ENCODE results near the gene BRINP2.

The BRINP2 gene

GRCh38 chr1:177219554-177220458, 49.0 kb downstream of the BRINP2 start:
- no peak for ATAC-seq (ENCODE audit: low read depth)
- no peaks in the 10 kb centered on the region for H3K4me1 Mint-ChIP-seq
- peaks cover 12% of the 10 kb centered on the region for H3K9me3 Mint-ChIP-seq
- H3K36me3 Mint-ChIP-seq, result no peaks in the 10 kb centered on the region
- H3K4me3 Mint-ChIP-seq, result no peak overlapping the region
- no peak for DNase-seq (ENCODE audit: low spot score in 2 of 2)
- no peaks in the 10 kb centered on the region for H3K27me3 Mint-ChIP-seq
- no peak overlapping the region for H3K27ac Mint-ChIP-seq

DNA sequence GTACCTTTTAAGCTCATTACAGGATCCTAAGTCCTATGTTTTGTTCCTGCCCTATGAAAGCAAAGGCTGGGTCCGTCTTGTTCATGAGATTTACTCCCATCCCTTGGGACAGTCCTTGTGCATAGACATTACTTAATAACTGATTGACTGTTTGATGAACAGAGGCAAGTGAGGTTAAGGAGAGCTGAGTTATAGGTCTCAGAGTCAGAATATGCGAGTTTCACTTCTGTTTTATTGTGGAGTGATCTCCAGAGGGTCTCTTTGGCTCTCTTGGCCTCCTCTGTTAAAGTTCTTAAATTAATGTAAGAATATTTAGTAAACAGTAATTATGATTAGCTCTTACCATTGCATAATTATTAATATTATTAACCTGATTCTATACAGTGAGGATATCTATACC, 52.6 kb downstream of the BRINP2 start:
- no peak overlapping the region for H3K4me3 Mint-ChIP-seq
- H3K27me3 Mint-ChIP-seq, result no peaks in the 10 kb centered on the region
- H3K4me1 Mint-ChIP-seq, result no peaks in the 10 kb centered on the region
- no peak overlapping the region for H3K27ac Mint-ChIP-seq
- DNase-seq (ENCODE audit: low spot score in 2 of 2) (no peak), ATAC-seq (ENCODE audit: low read depth) (no peak)
- peaks cover 3% of the 10 kb centered on the region for H3K9me3 Mint-ChIP-seq
- no peaks in the 10 kb centered on the region for H3K36me3 Mint-ChIP-seq

DNA sequence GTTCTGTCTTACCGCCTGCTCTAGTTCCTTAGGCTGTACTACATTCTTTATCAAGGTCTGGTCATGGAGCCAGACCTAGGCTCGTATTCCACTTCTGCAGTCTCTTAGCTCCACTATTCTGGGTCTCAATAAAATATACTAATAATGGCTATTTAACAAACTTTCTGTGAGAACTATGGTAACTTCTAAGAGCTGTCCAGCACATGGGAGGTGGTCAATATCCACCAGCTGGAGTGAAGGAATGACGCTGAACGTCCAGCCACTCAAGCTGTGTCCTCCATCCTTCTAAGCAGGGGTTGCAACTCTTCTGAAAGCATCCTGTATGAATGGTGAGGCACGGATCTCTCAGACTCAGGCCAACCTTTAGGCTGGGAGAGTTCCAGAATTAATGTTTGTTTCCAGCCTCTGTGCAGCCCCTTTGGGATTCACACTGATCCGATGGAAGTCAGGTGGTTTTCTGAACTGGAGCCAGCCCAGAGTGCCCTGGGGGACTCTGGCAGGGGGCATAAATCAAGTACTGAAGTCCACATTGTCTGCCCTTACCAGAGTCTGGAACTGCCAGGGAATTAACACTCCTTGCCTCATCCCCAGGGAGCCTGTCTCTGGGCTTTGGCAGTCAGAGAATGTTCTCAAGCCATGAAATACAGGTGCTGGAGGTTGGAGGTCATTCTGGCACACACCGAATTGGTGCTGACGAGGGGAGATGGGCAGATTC, 57.4 kb downstream of the BRINP2 start:
- H3K27ac Mint-ChIP-seq, result no peak overlapping the region
- DNase-seq (ENCODE audit: low spot score in 2 of 2), result no peak
- no peak overlapping the region for H3K4me3 Mint-ChIP-seq
- H3K9me3 Mint-ChIP-seq, result no peaks in the 10 kb centered on the region
- H3K4me1 Mint-ChIP-seq, result no peaks in the 10 kb centered on the region
- no peaks in the 10 kb centered on the region for H3K36me3 Mint-ChIP-seq
- ATAC-seq (ENCODE audit: low read depth), result no peak
- H3K27me3 Mint-ChIP-seq, result no peaks in the 10 kb centered on the region

- DNase-seq (ENCODE audit: low spot score in 2 of 2) (no peak), ATAC-seq (ENCODE audit: low read depth) (no peak)
- Mint-ChIP-seq H3K27ac (no peak overlapping the region), H3K4me1 (no peaks in the 10 kb centered on the region), H3K27me3 (no peaks in the 10 kb centered on the region), H3K9me3 (no peaks in the 10 kb centered on the region), H3K4me3 (no peak overlapping the region), H3K36me3 (no peaks in the 10 kb centered on the region)
Observed at GRCh38 chr1:177228693-177229065, 57.9 kb downstream of the BRINP2 start.

DNA sequence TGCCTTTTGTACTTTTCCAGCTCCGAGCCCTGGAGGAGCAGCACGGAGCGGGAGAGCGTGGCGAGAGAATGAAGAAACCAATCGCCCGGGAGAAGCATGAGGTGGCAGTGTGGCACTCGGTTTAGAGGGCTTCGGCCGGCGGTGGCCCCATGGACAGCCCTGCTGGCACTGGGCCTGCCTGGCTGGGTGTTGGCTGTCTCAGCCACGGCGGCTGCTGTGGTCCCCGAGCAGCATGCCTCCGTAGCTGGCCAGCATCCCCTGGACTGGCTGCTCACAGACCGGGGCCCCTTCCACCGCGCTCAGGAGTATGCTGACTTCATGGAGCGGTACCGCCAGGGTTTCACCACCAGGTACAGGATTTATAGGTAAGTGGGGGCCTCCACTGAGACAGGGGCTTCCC, 59.0 kb downstream of the BRINP2 start:
- no peak for DNase-seq (ENCODE audit: low spot score in 2 of 2)
- Mint-ChIP-seq H3K4me3 (no peak overlapping the region), H3K27ac (no peak overlapping the region), H3K27me3 (no peaks in the 10 kb centered on the region), H3K4me1 (no peaks in the 10 kb centered on the region), H3K36me3 (no peaks in the 10 kb centered on the region), H3K9me3 (no peaks in the 10 kb centered on the region)
- ATAC-seq (ENCODE audit: low read depth), result no peak

DNA sequence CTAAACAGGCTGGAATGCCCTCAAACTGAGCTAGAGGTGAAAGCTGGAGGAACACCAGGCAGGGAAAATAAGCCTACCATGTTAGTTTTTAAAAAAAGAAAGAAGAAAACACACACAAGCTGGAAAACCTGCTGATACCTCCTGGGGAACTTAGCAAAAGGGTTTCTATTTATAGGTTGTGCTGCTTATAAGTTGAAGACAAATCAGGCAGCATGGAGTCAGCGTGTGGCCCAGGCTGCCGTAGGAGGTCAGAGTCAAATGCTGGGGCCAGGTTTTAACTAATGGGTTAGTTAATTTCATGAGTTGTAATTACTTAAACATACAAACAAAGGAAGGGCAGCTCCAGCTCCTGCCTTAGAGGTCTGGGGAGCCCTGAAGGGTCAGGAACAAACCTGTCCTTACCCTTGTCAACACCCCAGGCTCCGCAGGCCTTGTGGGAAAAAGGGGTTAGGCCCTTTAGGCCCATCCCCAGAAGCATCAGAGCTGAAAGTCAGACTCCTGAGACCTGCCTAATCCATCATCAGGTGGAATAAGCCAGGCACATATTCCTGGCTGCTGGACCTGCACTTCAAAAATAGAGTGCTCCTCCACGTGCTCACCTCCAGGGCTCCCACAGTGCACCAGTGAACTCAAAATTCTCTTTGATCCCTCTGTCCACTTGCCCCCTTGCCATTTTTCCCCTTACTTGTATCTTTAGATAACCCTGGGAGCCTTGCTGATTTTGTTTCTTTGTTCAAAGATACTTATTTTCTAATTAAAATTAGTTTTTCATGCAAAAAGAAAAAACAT, 59.7 kb downstream of the BRINP2 start:
- Mint-ChIP-seq H3K36me3 (no peaks in the 10 kb centered on the region), H3K4me3 (no peak overlapping the region), H3K4me1 (no peaks in the 10 kb centered on the region), H3K27me3 (no peaks in the 10 kb centered on the region), H3K9me3 (no peaks in the 10 kb centered on the region), H3K27ac (no peak overlapping the region)
- DNase-seq (ENCODE audit: low spot score in 2 of 2) (no peak), ATAC-seq (ENCODE audit: low read depth) (no peak)

- no peak overlapping the region for H3K4me3 Mint-ChIP-seq
- no peaks in the 10 kb centered on the region for H3K9me3 Mint-ChIP-seq
- H3K36me3 Mint-ChIP-seq, result no peaks in the 10 kb centered on the region
- ATAC-seq (ENCODE audit: low read depth) (no peak), DNase-seq (ENCODE audit: low spot score in 2 of 2) (no peak)
- H3K27me3 Mint-ChIP-seq, result no peaks in the 10 kb centered on the region
- no peaks in the 10 kb centered on the region for H3K4me1 Mint-ChIP-seq
- H3K27ac Mint-ChIP-seq, result no peak overlapping the region
Observed at GRCh38 chr1:177235350-177235749, 64.6 kb downstream of the BRINP2 start.

DNA sequence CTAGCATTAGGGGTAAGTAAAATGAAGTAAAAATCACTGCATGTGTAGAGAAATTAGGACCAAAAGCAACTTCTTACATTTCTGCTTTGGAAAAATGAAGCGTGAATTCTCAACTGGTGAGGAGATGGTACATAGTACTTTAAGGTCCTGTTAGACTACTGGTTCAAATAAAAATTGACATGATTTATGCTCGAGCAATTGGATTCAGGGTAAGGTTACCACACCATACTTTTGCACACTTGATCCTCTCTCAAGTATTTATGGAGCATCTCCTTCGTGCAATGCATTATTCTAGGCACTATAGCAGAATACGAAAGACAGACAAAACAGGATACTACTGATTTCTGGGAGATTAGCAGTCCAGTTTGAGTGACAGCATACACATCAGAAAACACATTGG, 66.2 kb downstream of the BRINP2 start:
- no peak for ATAC-seq (ENCODE audit: low read depth)
- H3K4me3 Mint-ChIP-seq, result no peak overlapping the region
- no peaks in the 10 kb centered on the region for H3K36me3 Mint-ChIP-seq

GRCh38 chr1:177238967-177239366, 68.2 kb downstream of the BRINP2 start:
- Mint-ChIP-seq H3K36me3 (no peaks in the 10 kb centered on the region), H3K9me3 (peaks cover 3% of the 10 kb centered on the region), H3K4me3 (no peak overlapping the region), H3K27me3 (no peaks in the 10 kb centered on the region), H3K27ac (no peak overlapping the region), H3K4me1 (no peaks in the 10 kb centered on the region)
- no peak for ATAC-seq (ENCODE audit: low read depth)
- DNase-seq (ENCODE audit: low spot score in 2 of 2), result no peak

More for the DNA sequence above, 66.2 kb downstream of the BRINP2 start:
- no peak for DNase-seq (ENCODE audit: low spot score in 2 of 2)
- H3K27me3 Mint-ChIP-seq, result no peaks in the 10 kb centered on the region
- H3K9me3 Mint-ChIP-seq, result no peaks in the 10 kb centered on the region
- no peak overlapping the region for H3K27ac Mint-ChIP-seq
- H3K4me1 Mint-ChIP-seq, result no peaks in the 10 kb centered on the region

- ATAC-seq (ENCODE audit: low read depth) (no peak), DNase-seq (ENCODE audit: low spot score in 2 of 2) (no peak)
- H3K36me3 Mint-ChIP-seq, result no peaks in the 10 kb centered on the region
- no peaks in the 10 kb centered on the region for H3K27me3 Mint-ChIP-seq
- no peaks in the 10 kb centered on the region for H3K4me1 Mint-ChIP-seq
- no peak overlapping the region for H3K27ac Mint-ChIP-seq
- H3K4me3 Mint-ChIP-seq, result no peak overlapping the region
- peaks cover 3% of the 10 kb centered on the region for H3K9me3 Mint-ChIP-seq
Observed at GRCh38 chr1:177239792-177240191, 69.0 kb downstream of the BRINP2 start.

DNA sequence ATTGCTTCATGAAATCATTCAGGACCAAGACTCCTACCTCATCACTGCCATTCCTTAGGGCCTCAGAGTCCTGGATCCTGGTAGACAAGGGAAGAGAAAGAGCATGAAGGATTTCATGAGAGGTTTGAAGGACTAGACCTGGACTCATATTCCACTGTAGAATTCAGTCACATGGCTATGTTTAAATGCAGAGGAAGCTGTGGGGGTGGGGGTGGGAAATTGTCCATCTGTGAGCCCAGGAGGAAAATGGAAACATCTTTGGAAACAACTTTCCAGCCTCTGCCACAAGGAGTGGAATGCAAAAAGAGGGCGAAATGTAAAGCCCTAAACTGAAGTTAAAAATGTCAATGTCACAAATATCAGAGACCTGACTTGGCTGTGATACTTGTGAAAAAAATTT, 73.0 kb downstream of the BRINP2 start:
- H3K4me1 Mint-ChIP-seq, result no peaks in the 10 kb centered on the region
- no peak for ATAC-seq (ENCODE audit: low read depth)
- H3K27ac Mint-ChIP-seq, result no peak overlapping the region
- H3K4me3 Mint-ChIP-seq, result no peak overlapping the region
- H3K27me3 Mint-ChIP-seq, result no peaks in the 10 kb centered on the region
- no peaks in the 10 kb centered on the region for H3K36me3 Mint-ChIP-seq
- H3K9me3 Mint-ChIP-seq, result peaks cover 3% of the 10 kb centered on the region
- no peak for DNase-seq (ENCODE audit: low spot score in 2 of 2)

- no peaks in the 10 kb centered on the region for H3K4me1 Mint-ChIP-seq
- peaks cover 3% of the 10 kb centered on the region for H3K9me3 Mint-ChIP-seq
- ATAC-seq (ENCODE audit: low read depth) (no peak), DNase-seq (ENCODE audit: low spot score in 2 of 2) (no peak)
- H3K4me3 Mint-ChIP-seq, result no peak overlapping the region
- no peaks in the 10 kb centered on the region for H3K27me3 Mint-ChIP-seq
- no peak overlapping the region for H3K27ac Mint-ChIP-seq
- no peaks in the 10 kb centered on the region for H3K36me3 Mint-ChIP-seq
Observed at GRCh38 chr1:177246710-177247580, 76.2 kb downstream of the BRINP2 start.

GRCh38 chr1:177247623-177248176, 76.9 kb downstream of the BRINP2 start:
- DNase-seq (ENCODE audit: low spot score in 2 of 2) (no peak), ATAC-seq (ENCODE audit: low read depth) (no peak)
- H3K4me1 Mint-ChIP-seq, result no peaks in the 10 kb centered on the region
- H3K27me3 Mint-ChIP-seq, result no peaks in the 10 kb centered on the region
- H3K27ac Mint-ChIP-seq, result no peak overlapping the region
- no peaks in the 10 kb centered on the region for H3K36me3 Mint-ChIP-seq
- H3K4me3 Mint-ChIP-seq, result no peak overlapping the region
- H3K9me3 Mint-ChIP-seq, result peaks cover 4% of the 10 kb centered on the region
